HCT116 (cell line): ENCODE results near the gene ARHGEF16. TPM values are rescaled to one million over a fixed set of nuclear protein-coding genes. Genes with fewer than 3 reads are reported as not detected.

Source experiments
- ATAC-seq: fragments of 200-7000 bp; cut with Tn5 transposase; 2 replicates; pipeline ENCODE4 v1.9.1; 2020; ENCODE audit warnings: mild to moderate bottlenecking, moderate library complexity
- BruUV-seq: library from RNA; stranded (reverse); fragments of 400-500 nt; replicated peaks from 2 replicates; lab custom pipeline; 2021; lab: Mats Ljungman, UMichigan
- CTCF ChIA-PET: fragments of 300-600 bp; sonication (Branson Sonifier 250); formaldehyde crosslinking; loops from one replicate; lab custom pipeline; 2021; ENCODE audit warnings: antibody characterized with exemption; lab: Charles Lee
- POLR2A ChIA-PET: fragments of 300-600, 350-600 bp; sonication (Branson Sonifier 250); formaldehyde crosslinking; loops from one replicate; lab custom pipeline; 2021; ENCODE audit warnings: antibody characterized with exemption; lab: Charles Lee
- RAD21 ChIA-PET, 2 experiments: fragments of 300-600 bp; sonication (Branson Sonifier 250); formaldehyde crosslinking; loops; one replicate each; lab custom pipeline; 2023; ENCODE audit warnings: low total read pairs in 2 of 2; ENCODE audit not compliant: uncharacterized antibody in 2 of 2, unreplicated experiment in 2 of 2, low non-redundant PET in 1 of 2; lab: Charles Lee
- DNase-seq: peaks from one replicate; pipeline ENCODE4 v3.0.0-alpha.2; 2010; ENCODE audit warnings: low read depth, low spot score
- H2AFZ ChIP-seq: fragments of 200-600 bp; shearing (Covaris generic), sonication (generic); 2 replicates; pipeline ENCODE4 v1.6.1; 2017; ENCODE audit warnings: low read depth, mixed run types, mixed read lengths, antibody characterized with exemption, low read length; ENCODE audit not compliant: poor library complexity, severe bottlenecking
- H3K27ac ChIP-seq: 2 replicates; pipeline ENCODE4 v1.5.1; 2012; ENCODE audit warnings: low read depth, low read length
- H3K27me3 ChIP-seq: fragments of 200-600 bp; sonication (generic); 2 replicates; pipeline ENCODE4 v1.6.1; 2016; ENCODE audit warnings: mixed run types, low read length, mixed read lengths; ENCODE audit not compliant: insufficient read depth
- H3K36me3 ChIP-seq, 2 experiments: fragments of 200-500 bp in 1 of 2; fragments of 200-600 bp in 1 of 2; sonication (Bioruptor generic) in 1 of 2; sonication (generic) in 1 of 2; 2 replicates each; pipeline versions ENCODE4 v1.5.1 to v1.6.1; 2014 to 2016; ENCODE audit warnings: low read length in 2 of 2, inconsistent platforms in 1 of 2, mixed read lengths in 1 of 2, mixed run types in 1 of 2; ENCODE audit not compliant: insufficient read depth in 2 of 2, control insufficient read depth in 1 of 2
- H3K4me1 ChIP-seq, 2 experiments: fragments of 200-600 bp in 1 of 2; sonication (generic) in 1 of 2; 2 replicates each; pipeline versions ENCODE4 v1.5.1 to v1.6.1; 2012 to 2017; ENCODE audit warnings: low read length in 2 of 2, inconsistent platforms in 1 of 2, mild to moderate bottlenecking in 1 of 2, mixed read lengths in 1 of 2, mixed run types in 1 of 2, moderate library complexity in 1 of 2; ENCODE audit not compliant: insufficient read depth in 2 of 2, control insufficient read depth in 1 of 2
- H3K4me2 ChIP-seq: fragments of 200-600 bp; sonication (generic); 2 replicates; pipeline ENCODE4 v1.6.1; 2017; ENCODE audit warnings: mixed run types, low read length, mixed read lengths
- H3K4me3 ChIP-seq, 2 experiments: fragments of 200-600 bp in 1 of 2; sonication (generic) in 1 of 2; replicated peaks in 1 of 2; 2 replicates each; pipeline ENCODE4 v1.5.1; 2011 to 2016; ENCODE audit warnings: low read length in 2 of 2, control low read depth in 1 of 2, low read depth in 1 of 2, mild to moderate bottlenecking in 1 of 2, mixed read lengths in 1 of 2, mixed run types in 1 of 2
- H3K79me2 ChIP-seq: fragments of 200-600 bp; sonication (generic); 2 replicates; pipeline ENCODE4 v1.6.1; 2017; ENCODE audit warnings: mild to moderate bottlenecking, mixed run types, low read length, moderate library complexity, mixed read lengths; ENCODE audit not compliant: insufficient read depth
- H3K9ac ChIP-seq: fragments of 200-600 bp; sonication (generic); 2 replicates; pipeline ENCODE4 v1.6.1; 2016; ENCODE audit warnings: low read length, mixed read lengths
- H3K9me2 ChIP-seq: fragments of 200-600 bp; sonication (generic), shearing (Covaris generic); 2 replicates; pipeline ENCODE4 v1.6.1; 2017; ENCODE audit warnings: mixed run types, mild to moderate bottlenecking, moderate library complexity; ENCODE audit not compliant: insufficient read depth
- H3K9me3 ChIP-seq, 2 experiments: fragments of 200-500 bp in 1 of 2; fragments of 200-600 bp in 1 of 2; sonication (Bioruptor generic) in 1 of 2; sonication (generic) in 1 of 2; 2 replicates each; pipeline ENCODE4 v1.6.1; 2014 to 2017; ENCODE audit warnings: low read length in 2 of 2, mixed read lengths in 2 of 2, inconsistent platforms in 1 of 2, low read depth in 1 of 2, mild to moderate bottlenecking in 1 of 2, mixed run types in 1 of 2, moderate library complexity in 1 of 2; ENCODE audit not compliant: control insufficient read depth in 1 of 2, insufficient read depth in 1 of 2
- H4K20me1 ChIP-seq: fragments of 200-600 bp; sonication (generic), shearing (Covaris generic); 2 replicates; pipeline ENCODE4 v1.6.1; 2017; ENCODE audit warnings: mixed run types, mild to moderate bottlenecking, moderate library complexity; ENCODE audit not compliant: insufficient read depth
- ATF3 ChIP-seq: IDR thresholded peaks from 2 replicates; pipeline ENCODE4 v1.6.1; 2012
- CBX3 ChIP-seq: IDR thresholded peaks from 2 replicates; pipeline ENCODE4 v1.6.1; 2012; ENCODE audit warnings: low read depth
- CEBPB ChIP-seq: IDR thresholded peaks from 2 replicates; pipeline ENCODE4 v1.6.1; 2012; ENCODE audit warnings: low read depth
- EGR1 ChIP-seq: IDR thresholded peaks from 2 replicates; pipeline ENCODE4 v1.6.1; 2012; ENCODE audit warnings: low read depth
- ELF1 ChIP-seq: IDR thresholded peaks from 2 replicates; pipeline ENCODE4 v1.6.1; 2012; ENCODE audit warnings: low read depth, borderline replicate concordance
- EZH2phosphoT487 ChIP-seq: fragments of 200-600 bp; IDR thresholded peaks from 2 replicates; pipeline ENCODE4 v1.6.1; 2018; ENCODE audit warnings: antibody characterized with exemption, borderline replicate concordance
- FOSL1 ChIP-seq: IDR thresholded peaks from 2 replicates; pipeline ENCODE4 v1.6.1; 2012; ENCODE audit warnings: low read depth
- JUND ChIP-seq: IDR thresholded peaks from 2 replicates; pipeline ENCODE4 v1.6.1; 2012
- POLR2A ChIP-seq: IDR thresholded peaks from 2 replicates; pipeline ENCODE4 v1.7.0; 2011; ENCODE audit warnings: borderline replicate concordance; ENCODE audit not compliant: insufficient read depth, insufficient read length; ENCODE audit errors: extremely low read depth
- POLR2AphosphoS5 ChIP-seq: IDR thresholded peaks from 2 replicates; pipeline ENCODE4 v1.6.1; 2011; ENCODE audit warnings: mild to moderate bottlenecking, low read depth, low read length, moderate library complexity
- REST ChIP-seq: IDR thresholded peaks from 2 replicates; pipeline ENCODE4 v1.6.1; 2012; ENCODE audit warnings: low read depth
- SIN3A ChIP-seq: IDR thresholded peaks from 2 replicates; pipeline ENCODE4 v1.6.1; 2012; ENCODE audit warnings: low read depth
- SRF ChIP-seq: IDR thresholded peaks from 2 replicates; pipeline ENCODE4 v1.6.1; 2012; ENCODE audit warnings: low read depth
- TCF7L2 ChIP-seq: IDR thresholded peaks from 2 replicates; pipeline ENCODE4 v1.7.0; 2011; ENCODE audit warnings: borderline replicate concordance, inconsistent platforms; ENCODE audit not compliant: insufficient read depth, insufficient read length; ENCODE audit errors: extremely low read depth
- YY1 ChIP-seq: IDR thresholded peaks from 2 replicates; pipeline ENCODE4 v1.6.1; 2011; ENCODE audit warnings: low read length, low read depth, moderate library complexity, mild to moderate bottlenecking; ENCODE audit not compliant: insufficient replicate concordance; ENCODE audit errors: extremely low read depth
- ZFX ChIP-seq: fragments of 450-650 bp; IDR thresholded peaks from 2 replicates; pipeline ENCODE4 v1.6.1; 2017
- ZNF274 ChIP-seq: fragments of 200-500 bp; sonication (Bioruptor generic); IDR thresholded peaks from 2 replicates; pipeline ENCODE4 v1.6.1; 2014; ENCODE audit warnings: mild to moderate bottlenecking, low read depth, low read length, inconsistent platforms
- intact Hi-C: fragments of 100-400 bp; cut with micrococcal nuclease; formaldehyde crosslinking; loops from 2 replicates; pipeline ENCODE4 v1.10.0; 2022
- total RNA-seq: library from RNA; stranded (reverse); gene quantifications from one replicate; pipeline ENCODE4 v1.2.1, GENCODE V29; 2021; ENCODE audit not compliant: unreplicated experiment

The ARHGEF16 gene
- total RNA-seq, 1 experiment from 2014 or later: 37.4 TPM

GRCh38 chr1:3497521-3497920 is 43.1 kb downstream of the ARHGEF16 start:
- ChIA-PET RAD21 (no interaction called here), POLR2A (no interaction called here), CTCF (no interaction called here)
- Histone ChIP-seq H4K20me1 (no peaks in the 10 kb centered on the region), H2AFZ (no peak overlapping the region), H3K79me2 (no peaks in the 10 kb centered on the region), H3K36me3 (no peaks in the 10 kb centered on the region), H3K9me3 (no peaks in the 10 kb centered on the region), H3K4me2 (no peak overlapping the region), H3K27ac (no peak overlapping the region), H3K9ac (no peak overlapping the region), H3K4me1 (peaks cover 0 to 10% of the 10 kb centered on the region in 2 experiments; a peak in 1 of 4 replicates), H3K4me3 (no peak overlapping the region), H3K9me2 (no peaks in the 10 kb centered on the region), H3K27me3 (no peaks in the 10 kb centered on the region)
- ATAC-seq (no peak), DNase-seq (no peak)
- no TSS peak for BruUV-seq
- intact Hi-C loops: no loop called here
- TF ChIP-seq ZNF274 (no peak), SIN3A (no peak), ELF1 (no peak), EZH2phosphoT487 (no peak), YY1 (no peak), CBX3 (no peak), REST (no peak), SRF (no peak), POLR2A (no peak), FOSL1 (no peak), ATF3 (no peak), POLR2AphosphoS5 (no peak), TCF7L2 (no peak), JUND (no peak), CEBPB (no peak), EGR1 (no peak), ZFX (no peak)
